Panc1 (cell line): Measurements from ENCODE around the gene TRAPPC13. TPM values are rescaled to one million over a fixed set of nuclear protein-coding genes. Genes with fewer than 3 reads are reported as not detected.

Source experiments
- ATAC-seq: fragments of 200-7000 bp; cut with Tn5 transposase; 2 replicates; pipeline ENCODE4 v1.9.1; 2020; ENCODE audit warnings: mild to moderate bottlenecking, moderate library complexity
- BruUV-seq: library from RNA; stranded (reverse); fragments of 400-500 nt; replicated peaks from 2 replicates; lab custom pipeline; 2021; lab: Mats Ljungman, UMichigan
- CTCF ChIA-PET: fragments of 300-600 bp; sonication (Branson Sonifier 250); formaldehyde crosslinking; loops from one replicate; lab custom pipeline; 2022; ENCODE audit warnings: antibody characterized with exemption; lab: Charles Lee
- POLR2A ChIA-PET: fragments of 300-600 bp; sonication (Branson Sonifier 250); formaldehyde crosslinking; loops from one replicate; lab custom pipeline; 2022; ENCODE audit warnings: antibody characterized with exemption; lab: Charles Lee
- DNase-seq: peaks from one replicate; pipeline ENCODE4 v3.0.0-alpha.2; 2010; ENCODE audit warnings: low read depth, low spot score
- H3K27ac ChIP-seq: 2 replicates; pipeline ENCODE4 v1.5.1; 2011; ENCODE audit warnings: mild to moderate bottlenecking, low read length, inconsistent platforms
- H3K27me3 ChIP-seq: fragments of 200-500 bp; sonication (Bioruptor generic); 2 replicates; pipeline ENCODE4 v1.6.0; 2014; ENCODE audit warnings: low read length, inconsistent platforms; ENCODE audit not compliant: control insufficient read depth, insufficient read depth
- H3K36me3 ChIP-seq: fragments of 200-500 bp; sonication (Bioruptor generic); 2 replicates; pipeline ENCODE4 v1.5.1; 2014; ENCODE audit warnings: inconsistent platforms, mild to moderate bottlenecking, low read length, moderate library complexity; ENCODE audit not compliant: control insufficient read depth, insufficient read depth
- H3K4me1 ChIP-seq: 2 replicates; pipeline ENCODE4 v1.5.1; 2011; ENCODE audit warnings: inconsistent platforms, mild to moderate bottlenecking, low read length, moderate library complexity; ENCODE audit not compliant: control insufficient read depth, insufficient read depth
- H3K4me3 ChIP-seq, 2 experiments: 2 replicates each; pipeline ENCODE4 v1.5.1; 2011 to 2012; ENCODE audit warnings: low read depth in 2 of 2, low read length in 2 of 2, mild to moderate bottlenecking in 2 of 2, inconsistent platforms in 1 of 2, moderate library complexity in 1 of 2
- H3K9me3 ChIP-seq: fragments of 200-500 bp; sonication (Bioruptor generic); 2 replicates; pipeline ENCODE4 v1.5.1; 2014; ENCODE audit warnings: low read depth, mild to moderate bottlenecking, inconsistent platforms, low read length, moderate library complexity; ENCODE audit not compliant: control insufficient read depth, insufficient read depth
- CTCF ChIP-seq: fragments of 450-650 bp; IDR thresholded peaks from 2 replicates; pipeline ENCODE4 v1.5.1; 2017; ENCODE audit warnings: mild to moderate bottlenecking
- POLR2AphosphoS5 ChIP-seq: IDR thresholded peaks from 2 replicates; pipeline ENCODE4 v1.6.1; 2012; ENCODE audit warnings: mild to moderate bottlenecking, low read depth, low read length, moderate library complexity
- REST ChIP-seq, 2 experiments: IDR thresholded peaks; 2 replicates each; pipeline ENCODE4 v1.6.1; 2011 to 2012; ENCODE audit warnings: low read depth in 2 of 2, control low read depth in 1 of 2, low read length in 1 of 2, mild to moderate bottlenecking in 1 of 2, moderate library complexity in 1 of 2; ENCODE audit not compliant: insufficient read depth in 1 of 2
- SIN3A ChIP-seq: IDR thresholded peaks from 2 replicates; pipeline ENCODE4 v1.6.1; 2012; ENCODE audit warnings: low read depth, mild to moderate bottlenecking, low read length, moderate library complexity, borderline replicate concordance; ENCODE audit not compliant: insufficient read depth
- TCF7L2 ChIP-seq: IDR thresholded peaks from 2 replicates; pipeline ENCODE4 v1.6.1; 2011; ENCODE audit warnings: mild to moderate bottlenecking, low read depth, low read length, inconsistent platforms
- in situ Hi-C: cut with HindIII; loops from 2 replicates; pipeline ENCODE4 v1.10.0; 2016; ENCODE audit warnings: low sequenced_read_pairs, low pct_unique_long_range_greater_than_20kb
- intact Hi-C: fragments of 100-400 bp; cut with micrococcal nuclease; formaldehyde crosslinking; loops from one replicate; pipeline ENCODE4 v1.10.0; 2022; ENCODE audit not compliant: unreplicated experiment
- total RNA-seq: library from RNA; stranded (reverse); gene quantifications from one replicate; pipeline ENCODE4 v1.2.1, GENCODE V29; 2021; ENCODE audit not compliant: unreplicated experiment

Gene TRAPPC13
- total RNA-seq, 1 experiment from 2014 or later: 17.3 TPM

- no peaks in the 10 kb centered on the region for H3K9me3 ChIP-seq
- peak overlapping the region; percentile 99 for H3K27ac ChIP-seq
- peak overlapping the region; percentile 82 to 98 for H3K4me3 ChIP-seq
- no peaks in the 10 kb centered on the region for H3K27me3 ChIP-seq
- in situ Hi-C loops (no loop called here), intact Hi-C loops (no loop called here)
- peaks cover 5% of the 10 kb centered on the region for H3K36me3 ChIP-seq
- POLR2A ChIA-PET: no interaction called here
- H3K4me1 ChIP-seq: peaks cover 9% of the 10 kb centered on the region
- no TSS peak for BruUV-seq
- TF ChIP-seq POLR2AphosphoS5: no peak
- no peak for TF ChIP-seq SIN3A
- no peak for TF ChIP-seq CTCF
- TF ChIP-seq REST (IDR thresholded peaks at IDR 0.05; ENCODE audit: insufficient read depth in 1 of 2, low read depth in 2 of 2, low read length in 1 of 2): no peak
- no peak for TF ChIP-seq TCF7L2
- no peak for DNase-seq
- ATAC-seq: no peak
- CTCF ChIA-PET: no interaction called here
These were observed 916 bp downstream of the TRAPPC13 start for GRCh38 chr5:65625743-65626142.

- no peaks in the 10 kb centered on the region for H3K27me3 ChIP-seq
- H3K4me3 ChIP-seq: no peak overlapping the region
- H3K36me3 ChIP-seq: peaks cover 2% of the 10 kb centered on the region; the same call in 1 of the 2 replicates
- in situ Hi-C loops: no loop called here
- POLR2A ChIA-PET: interaction anchor here (0.7 kb wide), 1 partner anchor 756 kb away, joined by 3 read pairs; no protein-coding TSS in a partner anchor
- H3K4me1 ChIP-seq: 0 out of 2 replicates have a peak, but pooled peaks cover under 1% of the 10 kb centered on the region
- CTCF ChIA-PET: no interaction called here
- H3K9me3 ChIP-seq: no peaks in the 10 kb centered on the region
- intact Hi-C loops: no loop called here
- TF ChIP-seq POLR2AphosphoS5 (no peak), TCF7L2 (no peak), CTCF (no peak), SIN3A (no peak), REST (IDR thresholded peaks at IDR 0.05; ENCODE audit: insufficient read depth in 1 of 2, low read depth in 2 of 2, low read length in 1 of 2) (no peak)
- H3K27ac ChIP-seq: no peak overlapping the region
- ATAC-seq (no peak), DNase-seq (no peak)
- no TSS peak for BruUV-seq
These were observed 6.2 kb downstream of the TRAPPC13 start for GRCh38 chr5:65630981-65631380.
